Germinal center (tissue), 1 donor: Measurements from ENCODE around the gene ZNF438.
"Not testable (repeated sequence)": the region's sequence is repeated elsewhere in the genome, so short reads cannot be mapped to it uniquely, and the experiment has no call there.

ENCODE experiments used
- DNase-seq: peaks from one replicate; pipeline ENCODE4 v3.0.0; 2012; ENCODE audit warnings: mixed read lengths, low spot score

ZNF438 gene

GRCh38 chr10:30804478-30805055 lies 227.1 kb downstream of the ZNF438 start:
- DNase-seq, result no peak

- no peak for DNase-seq
These were observed 227.8 kb downstream of the ZNF438 start for GRCh38 chr10:30803892-30804322.

- no peak for DNase-seq
These were observed 228.6 kb downstream of the ZNF438 start for GRCh38 chr10:30803058-30803457.

- DNase-seq, result no peak
These were observed 231.3 kb downstream of the ZNF438 start for GRCh38 chr10:30800368-30800767.

- DNase-seq, result no peak
These were observed 232.9 kb downstream of the ZNF438 start for GRCh38 chr10:30798646-30799185.

GRCh38 chr10:30795024-30795423 lies 236.6 kb downstream of the ZNF438 start:
- DNase-seq, result not testable (repeated sequence)
